Measurements from ENCODE around the gene ATF6B.

ATF6B gene

DNA sequence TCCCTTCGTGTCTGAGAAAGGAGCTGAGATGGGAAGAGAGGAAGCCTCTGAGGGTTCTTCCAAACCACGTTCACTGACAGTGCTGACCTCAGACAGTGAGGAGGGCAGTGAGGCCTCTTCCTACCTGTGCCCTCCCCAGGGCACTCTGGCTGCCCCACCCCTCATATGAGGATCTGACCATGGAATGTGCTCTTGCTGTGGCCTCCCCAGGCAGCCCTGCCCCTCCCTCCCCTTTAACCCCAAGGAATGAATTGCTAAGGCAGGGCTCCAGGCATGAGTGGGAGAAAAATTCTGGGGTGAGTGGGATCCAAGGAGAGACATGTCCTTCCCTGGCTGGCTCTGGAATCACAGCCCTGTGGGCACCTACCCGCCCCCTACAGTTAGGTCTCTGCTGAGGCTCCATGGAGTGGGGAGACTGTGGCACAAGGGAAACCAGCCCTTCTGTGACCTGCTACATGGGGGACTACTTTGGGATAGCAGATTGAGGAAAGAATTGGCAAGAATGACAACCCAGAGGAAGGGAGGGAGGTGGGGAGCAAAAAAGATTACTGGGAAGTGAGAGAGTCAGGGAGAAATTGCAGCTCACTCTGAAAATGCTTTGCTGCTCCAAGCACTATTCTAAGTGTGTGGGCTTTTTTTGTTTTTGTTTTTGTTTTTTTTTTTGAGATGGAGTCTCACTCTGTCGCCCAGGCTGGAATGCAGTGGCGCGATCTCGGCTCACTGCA is 48.3 kb downstream of the ATF6B start:
- peaks cover 91% of the 10 kb centered on the region for H3K27me3 ChIP-seq (replicated peaks; ENCODE audit: insufficient read depth, low read length)
- H3K36me3 ChIP-seq (replicated peaks; ENCODE audit: insufficient read depth, low read length): no peaks in the 10 kb centered on the region
- no peak for DNase-seq
- no peaks in the 10 kb centered on the region for H3K9me3 ChIP-seq (replicated peaks; ENCODE audit: insufficient read depth, low read length)
- H3K9me2 ChIP-seq (replicated peaks; ENCODE audit: insufficient read depth, low read length): no peaks in the 10 kb centered on the region
- H3K4me2 ChIP-seq (ENCODE audit: low read depth, low read length): no peak overlapping the region
- no peak overlapping the region for H3K9ac ChIP-seq (ENCODE audit: low read length)
- no peaks in the 10 kb centered on the region for H3K4me1 ChIP-seq (ENCODE audit: low read length)
- TF ChIP-seq EZH2 (optimal IDR thresholded peaks at IDR 0.05; ENCODE audit: low read depth, low read length) (no peak), EZH2phosphoT487 (IDR thresholded peaks at IDR 0.05; ENCODE audit: low read length) (no peak)
- TF ChIP-seq, protein P1, sequence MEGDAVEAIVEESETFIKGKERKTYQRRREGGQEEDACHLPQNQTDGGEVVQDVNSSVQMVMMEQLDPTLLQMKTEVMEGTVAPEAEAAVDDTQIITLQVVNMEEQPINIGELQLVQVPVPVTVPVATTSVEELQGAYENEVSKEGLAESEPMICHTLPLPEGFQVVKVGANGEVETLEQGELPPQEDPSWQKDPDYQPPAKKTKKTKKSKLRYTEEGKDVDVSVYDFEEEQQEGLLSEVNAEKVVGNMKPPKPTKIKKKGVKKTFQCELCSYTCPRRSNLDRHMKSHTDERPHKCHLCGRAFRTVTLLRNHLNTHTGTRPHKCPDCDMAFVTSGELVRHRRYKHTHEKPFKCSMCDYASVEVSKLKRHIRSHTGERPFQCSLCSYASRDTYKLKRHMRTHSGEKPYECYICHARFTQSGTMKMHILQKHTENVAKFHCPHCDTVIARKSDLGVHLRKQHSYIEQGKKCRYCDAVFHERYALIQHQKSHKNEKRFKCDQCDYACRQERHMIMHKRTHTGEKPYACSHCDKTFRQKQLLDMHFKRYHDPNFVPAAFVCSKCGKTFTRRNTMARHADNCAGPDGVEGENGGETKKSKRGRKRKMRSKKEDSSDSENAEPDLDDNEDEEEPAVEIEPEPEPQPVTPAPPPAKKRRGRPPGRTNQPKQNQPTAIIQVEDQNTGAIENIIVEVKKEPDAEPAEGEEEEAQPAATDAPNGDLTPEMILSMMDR (IDR thresholded peaks at IDR 0.05; ENCODE audit: low read length): no peak
- H2AFZ ChIP-seq (ENCODE audit: low read length): no peak overlapping the region
- no peaks in the 10 kb centered on the region for H3K79me2 ChIP-seq (ENCODE audit: low read length)
- no peaks in the 10 kb centered on the region for H3F3A ChIP-seq (ENCODE audit: insufficient read depth, low read length)
- no peak overlapping the region for H3K4me3 ChIP-seq (ENCODE audit: low read length)
- H3K27ac ChIP-seq (ENCODE audit: low read length): no peak overlapping the region
- H4K20me1 ChIP-seq (ENCODE audit: insufficient read depth, low read length): no peaks in the 10 kb centered on the region

DNA sequence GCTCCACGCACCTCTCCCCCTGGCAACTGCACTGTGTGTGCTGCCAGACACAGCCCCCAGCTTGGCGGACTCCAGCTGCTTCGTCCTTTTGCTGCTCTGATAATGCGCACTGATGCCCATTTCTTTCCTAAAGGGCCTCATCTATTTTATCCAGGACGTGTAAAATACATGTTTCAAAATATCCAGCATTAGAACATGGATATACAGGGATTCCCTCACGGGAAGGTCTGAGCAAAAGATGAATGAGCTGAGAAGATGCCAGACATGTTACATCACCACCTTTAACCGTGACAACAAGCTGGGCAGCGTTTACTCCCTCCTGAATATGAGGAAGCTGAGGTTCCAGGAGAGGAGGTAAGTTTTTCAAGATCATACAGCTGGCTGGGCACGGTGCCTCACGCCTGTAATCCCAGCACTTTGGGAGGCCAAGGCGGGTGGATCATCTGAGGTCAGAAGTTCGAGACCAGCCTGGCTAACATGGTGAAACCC is 51.7 kb downstream of the ATF6B start:
- Histone ChIP-seq H3K4me2 (ENCODE audit: low read depth, low read length) (no peak overlapping the region), H3K27me3 (replicated peaks; ENCODE audit: insufficient read depth, low read length) (peaks cover 91% of the 10 kb centered on the region), H3F3A (ENCODE audit: insufficient read depth, low read length) (no peaks in the 10 kb centered on the region), H3K9me3 (replicated peaks; ENCODE audit: insufficient read depth, low read length) (no peaks in the 10 kb centered on the region), H3K4me3 (ENCODE audit: low read length) (no peak overlapping the region), H4K20me1 (ENCODE audit: insufficient read depth, low read length) (no peaks in the 10 kb centered on the region), H3K9ac (ENCODE audit: low read length) (no peak overlapping the region), H3K79me2 (ENCODE audit: low read length) (no peaks in the 10 kb centered on the region), H3K4me1 (ENCODE audit: low read length) (no peaks in the 10 kb centered on the region), H3K36me3 (replicated peaks; ENCODE audit: insufficient read depth, low read length) (no peaks in the 10 kb centered on the region), H3K27ac (ENCODE audit: low read length) (no peak overlapping the region), H3K9me2 (replicated peaks; ENCODE audit: insufficient read depth, low read length) (no peaks in the 10 kb centered on the region), H2AFZ (ENCODE audit: low read length) (no peak overlapping the region)
- TF ChIP-seq EZH2 (optimal IDR thresholded peaks at IDR 0.05; ENCODE audit: low read depth, low read length) (no peak), EZH2phosphoT487 (IDR thresholded peaks at IDR 0.05; ENCODE audit: low read length) (no peak)
- TF ChIP-seq, protein P1 (IDR thresholded peaks at IDR 0.05; ENCODE audit: low read length): no peak
- no peak for DNase-seq

DNA sequence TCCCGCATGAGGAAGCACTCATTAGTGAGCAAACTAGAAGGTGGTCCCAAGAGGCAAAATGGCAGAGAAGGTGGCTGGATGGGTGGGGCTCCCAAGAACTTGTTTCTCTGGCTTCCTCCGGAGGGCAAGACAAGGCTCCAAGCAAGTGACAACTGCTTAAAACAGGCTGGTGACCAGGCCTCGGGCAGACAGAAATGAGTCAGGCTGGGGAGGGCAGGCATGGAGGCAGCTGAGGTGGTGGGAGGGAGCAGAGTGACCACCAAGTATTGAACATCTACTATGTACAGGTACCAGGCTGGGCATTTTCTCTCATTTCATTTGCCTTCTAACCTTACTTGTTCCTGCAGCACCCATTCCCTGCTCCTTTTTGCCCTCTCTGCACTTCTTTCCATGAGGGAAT is 52.3 kb downstream of the ATF6B start:
- no peak overlapping the region for H3K27ac ChIP-seq (ENCODE audit: low read length)
- no peaks in the 10 kb centered on the region for H3K9me2 ChIP-seq (replicated peaks; ENCODE audit: insufficient read depth, low read length)
- TF ChIP-seq EZH2 (optimal IDR thresholded peaks at IDR 0.05; ENCODE audit: low read depth, low read length) (no peak), EZH2phosphoT487 (IDR thresholded peaks at IDR 0.05; ENCODE audit: low read length) (no peak)
- TF ChIP-seq, protein P1 (IDR thresholded peaks at IDR 0.05; ENCODE audit: low read length): no peak

More for the DNA sequence above, 52.3 kb downstream of the ATF6B start:
- no peaks in the 10 kb centered on the region for H3K79me2 ChIP-seq (ENCODE audit: low read length)
- no peaks in the 10 kb centered on the region for H3K4me1 ChIP-seq (ENCODE audit: low read length)
- no peak for DNase-seq
- H3K4me2 ChIP-seq (ENCODE audit: low read depth, low read length): no peak overlapping the region
- H3K36me3 ChIP-seq (replicated peaks; ENCODE audit: insufficient read depth, low read length): no peaks in the 10 kb centered on the region
- H4K20me1 ChIP-seq (ENCODE audit: insufficient read depth, low read length): no peaks in the 10 kb centered on the region
- H3K27me3 ChIP-seq (replicated peaks; ENCODE audit: insufficient read depth, low read length): peaks cover 91% of the 10 kb centered on the region
- no peak overlapping the region for H2AFZ ChIP-seq (ENCODE audit: low read length)
- H3F3A ChIP-seq (ENCODE audit: insufficient read depth, low read length): no peaks in the 10 kb centered on the region
- no peak overlapping the region for H3K4me3 ChIP-seq (ENCODE audit: low read length)
- H3K9me3 ChIP-seq (replicated peaks; ENCODE audit: insufficient read depth, low read length): no peaks in the 10 kb centered on the region
- H3K9ac ChIP-seq (ENCODE audit: low read length): no peak overlapping the region

Data from MM.1S (cell line).